ENCODE results near the gene KIAA1191. TPM values are rescaled to one million over a fixed set of nuclear protein-coding genes. Genes with fewer than 3 reads are reported as not detected.

Gene KIAA1191
- total and polyA plus RNA-seq, 9 of the 15 experiments (the other 6 are each of a cell fraction or from before 2014, with no cell fraction given): 31.0 to 80.2 (median 45.7) TPM

- Histone ChIP-seq H3K4me1 (replicated peaks in 1 of 2; ENCODE audit: control insufficient read depth in 2 of 2, insufficient read depth in 2 of 2, low read length in 2 of 2) (peaks cover 2 to 4% of the 10 kb centered on the region in 2 experiments; a peak in 3 of 5 replicates), H3K27ac (ENCODE audit: extremely low read depth, low read depth, low read length) (no peak overlapping the region), H3K9me1 (ENCODE audit: control insufficient read depth, insufficient read depth, low read length) (no peaks in the 10 kb centered on the region), H3K4me2 (ENCODE audit: insufficient read depth, low read length) (no peak overlapping the region), H3K36me3 (ENCODE audit: control insufficient read depth, insufficient read depth, low read length) (peaks cover 65% of the 10 kb centered on the region), H4K20me1 (replicated peaks; ENCODE audit: control insufficient read depth, insufficient read depth, low read length) (no peaks in the 10 kb centered on the region; the same call in 1 of the 2 replicates), H3K9ac (ENCODE audit: insufficient read depth in 1 of 2, low read depth in 2 of 2, low read length in 2 of 2) (no peak overlapping the region), H3K4me3 (no peak overlapping the region), H3K27me3 (ENCODE audit: control insufficient read depth in 2 of 2, insufficient read depth in 2 of 2, low read length in 2 of 2) (no peaks in the 10 kb centered on the region), H3K79me2 (ENCODE audit: control insufficient read depth, insufficient read depth, low read length) (peaks cover 17% of the 10 kb centered on the region), H2AFZ (ENCODE audit: low read depth, low read length) (no peak overlapping the region), H3K9me3 (replicated peaks; ENCODE audit: control insufficient read depth, insufficient read depth, low read depth, low read length) (no peaks in the 10 kb centered on the region)
- FAIRE-seq (no peak), DNase-seq (ENCODE audit: extremely low read depth in 1 of 4, low spot score in 3 of 4) (no peak), ATAC-seq (no peak)
- in situ Hi-C loops (cut with MboI): no loop called here
- POLR2A ChIA-PET: interaction anchor here (1.0 kb wide), 1 partner anchor 218 kb away, joined by 3 read pairs; no protein-coding TSS in a partner anchor
- intact Hi-C loops (cut with micrococcal nuclease): no loop called here
- CTCF ChIA-PET (ENCODE audit: low intra/inter-chr PET ratio): no interaction called here
- BruUV-seq (replicated peaks): no TSS peak
- WGBS (ENCODE audit: insufficient coverage, low coverage, missing lambda C conversion rate): 77% methylated on average over 3 of the region's 3 CpGs
- TF ChIP-seq HDAC3 (IDR thresholded peaks at IDR 0.05; ENCODE audit: borderline replicate concordance, partially characterized antibody): no peak
- TF ChIP-seq FOXM1 (IDR thresholded peaks at IDR 0.05; ENCODE audit: low read depth): no peak
- TF ChIP-seq FOXM1 (CRISPR knock-in tag; IDR thresholded peaks at IDR 0.05; ENCODE audit: low read depth): no peak
- TF ChIP-seq, protein P1, sequence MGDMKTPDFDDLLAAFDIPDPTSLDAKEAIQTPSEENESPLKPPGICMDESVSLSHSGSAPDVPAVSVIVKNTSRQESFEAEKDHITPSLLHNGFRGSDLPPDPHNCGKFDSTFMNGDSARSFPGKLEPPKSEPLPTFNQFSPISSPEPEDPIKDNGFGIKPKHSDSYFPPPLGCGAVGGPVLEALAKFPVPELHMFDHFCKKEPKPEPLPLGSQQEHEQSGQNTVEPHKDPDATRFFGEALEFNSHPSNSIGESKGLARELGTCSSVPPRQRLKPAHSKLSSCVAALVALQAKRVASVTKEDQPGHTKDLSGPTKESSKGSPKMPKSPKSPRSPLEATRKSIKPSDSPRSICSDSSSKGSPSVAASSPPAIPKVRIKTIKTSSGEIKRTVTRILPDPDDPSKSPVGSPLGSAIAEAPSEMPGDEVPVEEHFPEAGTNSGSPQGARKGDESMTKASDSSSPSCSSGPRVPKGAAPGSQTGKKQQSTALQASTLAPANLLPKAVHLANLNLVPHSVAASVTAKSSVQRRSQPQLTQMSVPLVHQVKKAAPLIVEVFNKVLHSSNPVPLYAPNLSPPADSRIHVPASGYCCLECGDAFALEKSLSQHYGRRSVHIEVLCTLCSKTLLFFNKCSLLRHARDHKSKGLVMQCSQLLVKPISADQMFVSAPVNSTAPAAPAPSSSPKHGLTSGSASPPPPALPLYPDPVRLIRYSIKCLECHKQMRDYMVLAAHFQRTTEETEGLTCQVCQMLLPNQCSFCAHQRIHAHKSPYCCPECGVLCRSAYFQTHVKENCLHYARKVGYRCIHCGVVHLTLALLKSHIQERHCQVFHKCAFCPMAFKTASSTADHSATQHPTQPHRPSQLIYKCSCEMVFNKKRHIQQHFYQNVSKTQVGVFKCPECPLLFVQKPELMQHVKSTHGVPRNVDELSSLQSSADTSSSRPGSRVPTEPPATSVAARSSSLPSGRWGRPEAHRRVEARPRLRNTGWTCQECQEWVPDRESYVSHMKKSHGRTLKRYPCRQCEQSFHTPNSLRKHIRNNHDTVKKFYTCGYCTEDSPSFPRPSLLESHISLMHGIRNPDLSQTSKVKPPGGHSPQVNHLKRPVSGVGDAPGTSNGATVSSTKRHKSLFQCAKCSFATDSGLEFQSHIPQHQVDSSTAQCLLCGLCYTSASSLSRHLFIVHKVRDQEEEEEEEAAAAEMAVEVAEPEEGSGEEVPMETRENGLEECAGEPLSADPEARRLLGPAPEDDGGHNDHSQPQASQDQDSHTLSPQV (IDR thresholded peaks at IDR 0.05): no peak
- no peak for TF ChIP-seq FOXA3 (CRISPR knock-in tag; conservative IDR thresholded peaks at IDR 0.05 in 1 of 2, IDR thresholded peaks at IDR 0.05 in 1 of 2)
- no peak for TF ChIP-seq ZNF24 (IDR thresholded peaks at IDR 0.05)
- TF ChIP-seq SMARCA5 (IDR thresholded peaks at IDR 0.05): no peak
- TF ChIP-seq SAFB2 (IDR thresholded peaks at IDR 0.05; ENCODE audit: borderline replicate concordance, low read depth, low read length, severe bottlenecking): no peak
- no peak for TF ChIP-seq ZNF740 (CRISPR knock-in tag; IDR thresholded peaks at IDR 0.05)
- no peak for TF ChIP-seq ZNF740 (tag; IDR thresholded peaks at IDR 0.05)
- no peak for TF ChIP-seq NR2F6 (CRISPR knock-in tag; IDR thresholded peaks at IDR 0.05)
- TF ChIP-seq KLF13 (tag; IDR thresholded peaks at IDR 0.05; ENCODE audit: borderline replicate concordance, low read depth): no peak
- TF ChIP-seq SPI1 (IDR thresholded peaks at IDR 0.05; ENCODE audit: borderline replicate concordance, low read depth, low read length): no peak
- no peak for TF ChIP-seq CBX8 (IDR thresholded peaks at IDR 0.05; ENCODE audit: borderline replicate concordance, extremely low read depth, low read depth, low read length, poor library complexity, severe bottlenecking)
- no peak for TF ChIP-seq CBFA2T2 (conservative IDR thresholded peaks at IDR 0.05)
- no peak for TF ChIP-seq ZNF717 (CRISPR knock-in tag; IDR thresholded peaks at IDR 0.05)
- no peak for TF ChIP-seq TEAD4 (IDR thresholded peaks at IDR 0.05; ENCODE audit: low read length)
- TF ChIP-seq TEAD4 (CRISPR knock-in tag; IDR thresholded peaks at IDR 0.05; ENCODE audit: borderline replicate concordance): no peak
These were observed 19.9 kb upstream of the KIAA1191 start for GRCh38 chr5:176381423-176381822.
